Liver (tissue), 3 donors: Measurements from ENCODE around the gene ORMDL2.

ENCODE experiments used
- ATF3 ChIP-seq: IDR thresholded peaks from 2 replicates; pipeline ENCODE4 v1.6.1; 2016; ENCODE audit warnings: antibody characterized with exemption
- CTCF ChIP-seq: fragments of 150-350 bp; IDR thresholded peaks from 2 replicates; pipeline ENCODE4 v1.5.1; 2017; ENCODE audit warnings: improper control_type of control experiment, low read depth, low read length; ENCODE audit not compliant: missing input control
- GABPA ChIP-seq, 2 donors: IDR thresholded peaks in 1 of 2; conservative IDR thresholded peaks in 1 of 2; 2 replicates each; pipeline ENCODE4 v1.6.1; 2016; ENCODE audit warnings: antibody characterized with exemption in 2 of 2, mild to moderate bottlenecking in 1 of 2, moderate library complexity in 1 of 2
- RAD21 ChIP-seq, 2 donors: IDR thresholded peaks; 2 replicates each; pipeline ENCODE4 v1.6.1; 2016; ENCODE audit warnings: antibody characterized with exemption in 2 of 2, mild to moderate bottlenecking in 2 of 2
- SP1 ChIP-seq: IDR thresholded peaks from 2 replicates; pipeline ENCODE4 v1.6.1; 2018; ENCODE audit warnings: antibody characterized with exemption, mild to moderate bottlenecking
- TAF1 ChIP-seq: conservative IDR thresholded peaks from 2 replicates; pipeline ENCODE4 v1.6.1; 2016; ENCODE audit warnings: antibody characterized with exemption, mild to moderate bottlenecking
- ZBTB33 ChIP-seq: IDR thresholded peaks from 2 replicates; pipeline ENCODE4 v1.6.1; 2016; ENCODE audit warnings: antibody characterized with exemption
- donor health status: healthy.
- donor health status: healthy.

GRCh38 chr12:55845361-55845760 is 27.5 kb downstream of the ORMDL2 start:
- TF ChIP-seq SP1 = no peak
- TF ChIP-seq CTCF = no peak
- TF ChIP-seq ATF3 = no peak
- no peak for TF ChIP-seq TAF1
- no peak for TF ChIP-seq RAD21 (IDR thresholded peaks at IDR 0.05)
- TF ChIP-seq ZBTB33 = no peak
- TF ChIP-seq GABPA (IDR thresholded peaks at IDR 0.05 in 1 of 2, conservative IDR thresholded peaks at IDR 0.05 in 1 of 2) = no peak
